Measurements from ENCODE around the gene EXOC6B.
"Not testable (repeated sequence)": the region's sequence is repeated elsewhere in the genome, so short reads cannot be mapped to it uniquely, and the experiment has no call there.

Gene EXOC6B

GRCh38 chr2:72511906-72512305 lies 313.9 kb downstream of the EXOC6B start:
- no peak overlapping the region for H3K4me3 ChIP-seq (ENCODE audit: low read depth, low read length)
- no peak for TF ChIP-seq CTCF (IDR thresholded peaks at IDR 0.05; ENCODE audit: low read depth, low read length)

DNA sequence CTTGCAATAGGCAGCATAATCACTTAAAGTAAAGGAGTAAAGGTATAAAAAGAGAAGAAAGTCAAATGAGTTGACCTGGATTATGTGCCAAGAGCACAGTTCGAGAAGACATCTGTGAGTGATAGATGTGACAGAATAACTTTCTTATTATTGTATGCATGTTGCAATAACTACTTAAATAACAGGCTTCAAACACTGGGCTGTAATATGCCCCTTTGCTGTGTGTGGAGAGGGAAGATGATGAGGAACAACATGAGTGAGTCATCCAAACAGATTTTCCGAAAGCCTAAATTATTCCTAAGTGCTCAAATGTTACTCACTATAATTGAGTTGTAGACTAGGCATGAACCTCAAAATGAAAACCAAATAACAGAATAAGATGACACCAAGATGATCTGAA lies 328.1 kb downstream of the EXOC6B start:
- no peak for TF ChIP-seq CTCF (IDR thresholded peaks at IDR 0.05; ENCODE audit: low read depth, low read length)

GRCh38 chr2:72496479-72496878 lies 329.4 kb downstream of the EXOC6B start:
- H3K4me3 ChIP-seq (ENCODE audit: low read depth, low read length), result no peak overlapping the region
- no peak for TF ChIP-seq CTCF (IDR thresholded peaks at IDR 0.05; ENCODE audit: low read depth, low read length)

More for the DNA sequence above, 328.1 kb downstream of the EXOC6B start:
- H3K4me3 ChIP-seq (ENCODE audit: low read depth, low read length), result no peak overlapping the region

DNA sequence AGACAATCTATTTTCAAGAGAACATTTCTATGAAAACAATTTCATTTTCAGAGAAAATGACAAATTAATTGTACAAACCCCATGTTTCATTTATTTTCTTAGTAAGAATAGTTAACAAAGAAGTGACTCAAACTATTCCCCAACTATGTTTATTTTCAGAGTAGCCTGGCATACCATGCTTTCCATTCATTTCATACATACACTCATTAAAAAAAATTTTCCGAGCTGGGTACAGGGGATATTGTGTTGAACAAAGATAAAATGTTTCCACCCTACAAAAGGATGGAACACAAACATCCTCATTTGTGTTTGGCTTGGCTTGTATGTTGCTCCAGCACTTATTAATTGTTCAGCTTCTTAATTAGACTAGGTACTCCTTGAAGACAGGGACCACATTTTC lies 331.4 kb downstream of the EXOC6B start:
- H3K4me3 ChIP-seq (ENCODE audit: low read depth, low read length), result no peak overlapping the region
- TF ChIP-seq CTCF (IDR thresholded peaks at IDR 0.05; ENCODE audit: low read depth, low read length), result no peak

- H3K4me3 ChIP-seq (ENCODE audit: low read depth, low read length), result not testable (repeated sequence)
Observed at GRCh38 chr2:72484622-72485021, 341.2 kb downstream of the EXOC6B start.

GRCh38 chr2:72483346-72483745 lies 342.5 kb downstream of the EXOC6B start:
- H3K4me3 ChIP-seq (ENCODE audit: low read depth, low read length), result no peak overlapping the region
- TF ChIP-seq CTCF (IDR thresholded peaks at IDR 0.05; ENCODE audit: low read depth, low read length), result no peak

DNA sequence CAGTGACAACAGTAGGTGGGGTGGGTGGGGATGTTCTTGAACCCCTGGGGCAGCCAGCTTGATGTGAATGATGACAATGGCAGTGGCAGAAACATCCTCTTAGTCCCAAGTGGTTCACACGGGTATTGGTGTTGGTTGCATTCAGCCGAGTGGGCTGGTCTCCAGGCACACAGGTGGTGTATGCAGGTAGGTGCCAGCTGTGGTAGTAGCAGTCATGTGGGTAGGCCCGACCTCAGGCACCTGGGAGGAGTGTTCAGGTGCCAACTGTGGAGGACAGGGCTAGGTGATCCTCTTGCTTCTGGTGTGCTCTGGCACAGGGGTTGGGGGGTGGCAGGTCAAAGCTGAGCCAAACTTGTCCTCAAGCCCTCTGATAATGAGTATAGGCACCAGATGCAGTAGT lies 350.6 kb downstream of the EXOC6B start:
- no peak for TF ChIP-seq CTCF (IDR thresholded peaks at IDR 0.05; ENCODE audit: low read depth, low read length)
- H3K4me3 ChIP-seq (ENCODE audit: low read depth, low read length), result no peak overlapping the region

DNA sequence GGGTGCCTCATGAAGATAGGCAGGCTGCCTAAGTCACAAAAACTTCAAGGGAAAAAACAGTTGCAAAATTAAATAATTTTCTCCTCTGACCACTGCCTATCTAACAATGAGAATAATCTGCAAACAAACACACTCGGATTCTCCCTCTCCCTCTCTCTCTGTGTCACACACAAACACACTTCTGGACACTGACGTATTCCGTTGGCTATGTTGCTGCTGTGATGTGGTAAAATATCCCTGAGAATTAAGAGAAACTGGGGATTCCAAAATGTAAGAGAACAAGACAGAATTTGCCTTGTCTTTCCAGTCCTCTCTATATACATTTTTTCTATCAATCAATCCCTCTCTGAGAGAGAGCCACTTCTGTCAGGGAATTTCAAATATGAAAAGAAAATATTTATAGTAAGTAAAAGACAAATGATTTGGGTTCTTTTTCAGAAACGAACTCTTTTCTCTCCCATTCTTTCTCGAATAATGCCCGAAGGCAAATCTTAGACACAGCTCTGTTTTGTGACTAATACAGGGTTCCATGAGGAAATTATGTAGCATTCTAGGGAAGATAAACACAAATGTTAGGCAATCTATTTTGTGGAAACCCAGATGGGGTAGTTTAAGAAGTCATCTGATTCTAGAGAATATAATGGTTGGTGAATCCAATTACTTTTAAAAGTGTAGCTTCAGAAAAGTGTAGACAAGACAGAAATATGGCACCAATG lies 367.9 kb downstream of the EXOC6B start:
- H3K4me3 ChIP-seq (ENCODE audit: low read depth, low read length), result no peak overlapping the region
- TF ChIP-seq CTCF (IDR thresholded peaks at IDR 0.05; ENCODE audit: low read depth, low read length), result no peak

Measured in WI38 (cell line).